Central memory CD8-positive, alpha-beta T cell (primary cell): ENCODE data around the gene KLF15.

Source experiments
- ATAC-seq: fragments of 150-1000 bp; cut with Tn5 transposase; replicated peaks from 2 replicates; pipeline ENCODE4 v1.10.0; 2022; ENCODE audit warnings: mild to moderate bottlenecking, moderate FRiP score, moderate number of reproducible peaks; ENCODE audit not compliant: poor library complexity, severe bottlenecking; ENCODE audit errors: extremely low read depth
- DNase-seq, 2 donors: peaks; one replicate each; pipeline ENCODE4 v3.0.0; 2021; ENCODE audit warnings: low spot score in 2 of 2
- H3K27ac Mint-ChIP-seq: one replicate; pipeline ENCODE4 v1.8.0; 2022; ENCODE audit warnings: low read depth, mild to moderate bottlenecking, moderate library complexity, mixed read lengths
- H3K27me3 Mint-ChIP-seq: one replicate; pipeline ENCODE4 v1.8.0; 2022; ENCODE audit warnings: mixed read lengths
- H3K36me3 Mint-ChIP-seq: one replicate; pipeline ENCODE4 v1.8.0; 2022; ENCODE audit warnings: mild to moderate bottlenecking, moderate library complexity, mixed read lengths; ENCODE audit not compliant: insufficient read depth
- H3K4me1 Mint-ChIP-seq: one replicate; pipeline ENCODE4 v1.8.0; 2022; ENCODE audit warnings: mixed read lengths
- H3K4me3 Mint-ChIP-seq: one replicate; pipeline ENCODE4 v1.8.0; 2022; ENCODE audit warnings: mild to moderate bottlenecking, moderate library complexity, mixed read lengths
- H3K9me3 Mint-ChIP-seq: one replicate; pipeline ENCODE4 v1.8.0; 2022; ENCODE audit warnings: mixed read lengths

Gene KLF15

DNA sequence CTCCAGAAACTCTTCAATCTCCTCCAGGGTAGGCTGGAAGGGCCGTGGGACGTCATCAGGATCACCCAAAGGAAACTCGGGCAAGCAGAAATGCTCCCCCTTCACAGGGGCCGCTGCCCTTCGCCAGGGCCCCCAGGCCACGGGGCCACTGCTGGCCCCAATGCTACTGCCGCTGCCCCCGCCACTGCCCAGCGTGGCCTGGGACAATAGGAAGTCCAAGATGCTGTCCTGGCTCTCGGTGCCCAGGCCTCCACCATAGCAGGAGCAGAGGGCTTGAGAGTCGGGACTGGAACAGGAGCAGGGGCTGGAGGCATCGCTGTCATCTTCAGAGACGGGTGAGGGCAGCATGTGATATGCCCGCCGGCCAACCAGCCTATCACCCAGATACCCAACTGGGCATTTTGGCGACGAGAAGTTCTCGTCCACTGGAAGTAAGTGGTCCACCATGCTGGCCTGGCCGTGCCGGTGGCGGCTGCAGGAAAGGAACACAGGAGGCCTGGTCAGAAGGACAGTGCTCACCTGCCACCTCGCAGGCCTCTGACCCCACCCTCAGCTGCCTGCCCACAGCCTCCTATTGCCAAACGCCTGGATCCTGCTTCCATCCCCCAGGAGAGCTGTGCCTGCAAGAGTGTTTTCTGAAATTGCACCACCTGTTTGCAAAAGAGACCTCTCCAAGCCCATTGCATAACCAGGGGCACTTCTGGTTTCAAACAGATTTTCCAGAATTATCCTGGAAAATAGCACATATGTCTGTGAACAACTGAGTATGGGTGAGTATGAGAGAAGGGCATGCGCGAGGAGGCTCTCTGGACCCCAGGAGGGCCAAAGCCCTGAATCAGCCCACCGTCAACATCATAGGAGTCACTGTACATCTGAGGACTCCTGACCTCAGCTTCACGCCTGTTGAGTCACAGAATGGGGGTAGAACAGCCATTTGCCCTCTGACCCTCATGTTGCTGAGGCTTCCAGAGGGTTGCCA lies 4.4 kb downstream of the KLF15 start:
- peaks cover 10% of the 10 kb centered on the region for H3K4me1 Mint-ChIP-seq
- no peaks in the 10 kb centered on the region for H3K9me3 Mint-ChIP-seq
- peaks cover 20% of the 10 kb centered on the region for H3K27me3 Mint-ChIP-seq
- no peaks in the 10 kb centered on the region for H3K36me3 Mint-ChIP-seq
- ATAC-seq (no peak), DNase-seq (no peak)
- no peak overlapping the region for H3K27ac Mint-ChIP-seq
- no peak overlapping the region for H3K4me3 Mint-ChIP-seq

DNA sequence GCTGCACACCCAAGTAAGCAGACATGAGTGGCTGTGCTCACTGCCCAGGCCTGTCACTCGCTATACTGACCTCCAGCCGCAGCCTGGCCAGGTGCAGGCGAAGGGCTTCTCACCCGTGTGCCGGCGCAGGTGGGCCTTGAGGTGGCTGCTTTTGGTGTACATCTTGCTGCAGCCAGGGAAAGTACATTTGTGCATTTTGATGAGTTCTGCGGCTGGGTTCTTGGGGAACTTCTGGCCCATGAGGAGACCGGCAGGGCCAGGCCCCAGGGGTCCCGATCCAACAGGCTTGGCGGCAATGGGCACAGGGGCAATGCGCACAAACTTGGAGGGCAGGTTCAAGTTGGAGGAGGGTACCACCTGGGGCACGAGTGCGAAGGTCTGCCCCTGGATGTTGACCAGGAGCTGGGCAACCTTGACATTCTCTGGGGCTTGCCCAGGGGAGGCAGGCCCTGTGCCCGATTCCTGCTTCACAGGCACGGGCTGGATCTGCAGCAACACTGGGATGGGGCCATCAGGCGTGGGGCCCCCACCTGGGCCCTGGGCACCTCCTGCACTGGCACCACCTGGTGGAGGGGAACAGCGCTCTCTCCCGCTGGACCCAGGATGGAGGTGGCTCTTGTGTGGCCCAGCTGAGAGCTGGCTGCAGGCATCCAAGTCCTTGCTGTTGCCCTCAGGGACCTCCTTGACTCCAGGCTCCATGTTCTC lies 5.3 kb downstream of the KLF15 start:
- peaks cover 6% of the 10 kb centered on the region for H3K4me1 Mint-ChIP-seq
- H3K27ac Mint-ChIP-seq, result no peak overlapping the region

DNA sequence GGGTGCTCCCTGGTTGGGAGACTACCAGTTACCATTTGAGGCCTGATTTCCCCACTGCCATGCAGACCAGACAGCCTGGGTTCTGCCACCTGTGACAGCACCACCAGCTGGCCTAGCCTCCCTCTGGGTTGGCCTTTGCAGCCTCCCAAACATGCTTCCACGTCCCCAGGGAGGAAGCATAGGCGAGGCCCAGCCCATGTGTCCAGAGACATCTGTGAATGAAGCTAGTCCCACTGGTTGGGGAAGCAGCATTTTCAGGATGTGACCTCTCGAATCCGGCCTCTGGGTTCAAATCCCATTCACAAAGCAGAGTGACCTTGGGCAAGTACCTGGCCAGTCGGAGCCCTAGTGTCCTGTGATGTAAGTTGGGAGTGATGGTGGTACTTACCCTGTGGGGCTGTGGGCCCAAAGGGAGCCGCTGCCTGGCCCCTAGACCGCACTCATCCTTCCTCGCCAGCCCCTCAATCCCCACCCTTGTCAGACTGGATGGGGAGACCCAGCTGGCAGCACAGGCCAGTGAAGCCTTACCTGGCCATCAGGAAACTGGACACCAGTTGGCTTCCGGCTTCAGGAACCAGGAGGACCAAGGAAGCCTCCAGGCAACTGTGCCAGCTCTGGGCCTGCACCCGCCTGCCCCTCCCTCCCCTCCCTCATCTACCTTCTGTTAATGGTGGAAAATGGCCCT lies 6.0 kb downstream of the KLF15 start:
- DNase-seq (no peak), ATAC-seq (no peak)
- Mint-ChIP-seq H3K9me3 (no peaks in the 10 kb centered on the region), H3K36me3 (no peaks in the 10 kb centered on the region), H3K4me1 (peaks cover 2% of the 10 kb centered on the region), H3K27me3 (peaks cover 13% of the 10 kb centered on the region), H3K27ac (no peak overlapping the region), H3K4me3 (no peak overlapping the region)

More for the DNA sequence above, 5.3 kb downstream of the KLF15 start:
- Mint-ChIP-seq H3K27me3 (peaks cover 19% of the 10 kb centered on the region), H3K36me3 (no peaks in the 10 kb centered on the region), H3K4me3 (no peak overlapping the region), H3K9me3 (no peaks in the 10 kb centered on the region)
- ATAC-seq (no peak), DNase-seq (no peak)

DNA sequence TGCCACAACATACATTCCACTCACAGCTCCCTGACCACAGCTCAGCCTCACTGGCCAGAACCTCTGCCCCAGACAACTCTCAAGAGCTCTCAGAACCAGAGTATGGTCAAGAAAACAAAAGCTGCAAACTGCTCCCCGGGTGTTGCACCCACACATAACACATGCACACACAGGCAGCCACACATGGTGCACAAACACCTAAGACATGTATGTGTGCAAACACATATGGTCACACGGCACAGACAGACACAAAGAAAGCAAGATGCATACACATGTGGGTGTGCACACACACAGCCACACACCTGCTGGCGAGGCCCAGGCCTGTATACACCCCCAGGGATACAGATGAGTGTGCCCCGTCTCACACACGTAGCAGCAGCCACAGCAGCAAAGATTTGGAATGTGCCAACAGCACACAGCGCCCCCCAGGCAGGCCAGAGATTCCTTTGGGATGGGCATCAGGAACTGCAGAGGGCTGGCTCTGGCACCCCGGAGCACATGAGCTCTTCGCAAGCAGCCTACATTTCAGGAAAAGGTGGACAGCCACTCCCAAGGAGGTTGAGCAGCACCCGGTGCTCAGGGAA lies 6.6 kb downstream of the KLF15 start:
- no peak for ATAC-seq
- no peaks in the 10 kb centered on the region for H3K9me3 Mint-ChIP-seq
- no peak overlapping the region for H3K4me3 Mint-ChIP-seq
- no peak for DNase-seq
- H3K27me3 Mint-ChIP-seq, result peaks cover 7% of the 10 kb centered on the region
- H3K36me3 Mint-ChIP-seq, result no peaks in the 10 kb centered on the region
- H3K4me1 Mint-ChIP-seq, result no peaks in the 10 kb centered on the region
- H3K27ac Mint-ChIP-seq, result no peak overlapping the region

DNA sequence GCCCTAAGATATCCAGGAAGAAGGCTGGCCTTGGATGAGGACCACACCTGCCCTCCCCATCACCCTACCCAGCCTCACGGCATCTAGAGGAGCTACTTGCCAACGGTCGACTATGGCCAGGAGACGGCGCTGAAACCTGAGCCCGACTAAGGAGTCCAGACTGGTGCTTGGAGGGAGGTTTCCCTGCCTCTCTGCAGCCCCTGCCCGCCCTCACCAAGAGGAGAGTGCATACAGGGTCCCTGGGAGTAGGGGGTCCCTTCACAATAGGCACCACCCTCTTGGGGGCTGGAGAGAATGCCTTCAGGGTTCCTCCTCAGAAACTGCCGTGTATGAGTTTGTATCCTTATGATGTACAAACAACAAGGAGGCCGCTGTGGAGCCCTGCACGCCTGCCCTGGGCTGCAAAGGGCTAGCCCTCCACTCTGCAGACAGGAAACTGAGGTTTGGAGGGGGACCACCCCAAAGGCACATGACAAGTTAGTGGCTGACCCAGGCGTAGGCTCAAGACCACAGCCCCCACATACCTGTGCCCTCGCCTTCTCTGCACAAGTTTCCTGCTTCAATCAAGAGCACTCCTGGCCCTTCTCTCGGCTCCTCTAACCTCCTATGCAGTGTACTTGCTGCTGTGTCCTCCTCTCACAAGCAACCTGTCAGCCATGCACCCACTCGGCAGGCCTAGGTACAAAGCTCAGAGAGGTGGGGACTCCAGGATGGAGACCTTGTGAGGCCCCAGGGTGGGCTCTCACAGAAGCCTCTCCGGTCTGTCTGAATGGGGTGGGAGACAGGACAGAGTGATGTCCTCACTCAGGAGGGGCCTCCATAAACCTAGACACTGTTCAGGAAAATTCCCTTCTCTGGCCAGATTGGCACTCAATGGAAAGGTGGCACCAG lies 7.4 kb downstream of the KLF15 start:
- Mint-ChIP-seq H3K27me3 (no peaks in the 10 kb centered on the region), H3K27ac (no peak overlapping the region), H3K36me3 (no peaks in the 10 kb centered on the region), H3K4me1 (no peaks in the 10 kb centered on the region), H3K4me3 (no peak overlapping the region), H3K9me3 (no peaks in the 10 kb centered on the region)
- no peak for DNase-seq
- no peak for ATAC-seq

DNA sequence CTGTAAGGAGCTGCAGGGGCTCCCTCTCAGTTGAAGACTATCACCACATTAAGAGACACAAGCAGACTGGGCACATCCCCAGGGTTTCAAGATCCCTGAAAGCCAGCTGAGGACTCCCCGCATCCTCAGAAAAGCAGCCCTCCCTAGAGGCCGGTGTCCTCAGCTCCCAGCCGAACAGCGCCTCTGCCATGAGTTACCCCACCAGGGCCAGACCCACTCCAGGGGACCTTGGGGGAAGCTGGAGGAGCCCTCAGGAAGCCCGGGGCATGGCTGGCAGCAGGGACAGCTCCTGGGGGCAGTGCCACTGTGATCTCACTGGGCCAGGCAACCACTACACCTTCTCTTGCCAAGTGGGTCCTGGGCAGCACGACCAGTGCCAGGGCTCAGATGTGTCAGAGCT lies 8.1 kb downstream of the KLF15 start:
- Mint-ChIP-seq H3K27ac (no peak overlapping the region), H3K4me1 (no peaks in the 10 kb centered on the region), H3K9me3 (no peaks in the 10 kb centered on the region), H3K4me3 (no peak overlapping the region), H3K36me3 (no peaks in the 10 kb centered on the region), H3K27me3 (no peaks in the 10 kb centered on the region)
- no peak for DNase-seq
- no peak for ATAC-seq

DNA sequence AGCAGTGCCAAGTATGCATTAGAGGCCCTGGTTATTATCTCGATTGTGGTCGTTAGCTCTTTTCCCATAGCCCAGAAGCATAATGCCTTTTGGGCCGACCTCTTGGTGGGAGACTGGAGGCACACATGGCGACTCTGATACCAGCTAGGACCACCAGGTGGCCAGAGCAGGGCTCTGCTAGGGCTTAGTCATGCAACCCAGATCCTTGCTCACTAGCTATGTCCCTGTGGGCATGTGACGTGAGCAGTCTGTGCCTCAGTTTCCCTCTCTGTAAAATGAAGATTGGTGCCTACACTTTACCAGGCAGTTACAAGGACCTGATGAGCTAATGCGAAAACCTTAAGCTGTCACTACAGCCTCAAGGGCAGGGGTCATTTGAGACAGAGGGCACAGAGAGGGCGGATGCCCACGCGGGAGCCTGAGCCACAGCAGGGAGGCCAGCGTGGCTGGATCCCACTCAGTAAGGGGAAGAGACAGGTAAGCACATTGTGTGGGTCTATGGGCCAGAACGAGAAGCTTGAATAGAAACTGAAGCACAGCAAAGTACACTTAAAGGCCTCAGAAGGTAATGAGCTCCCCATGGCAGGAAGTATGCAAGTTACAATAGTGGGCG lies 8.8 kb downstream of the KLF15 start:
- no peak for ATAC-seq
- no peak for DNase-seq
- Mint-ChIP-seq H3K27ac (no peak overlapping the region), H3K36me3 (no peaks in the 10 kb centered on the region), H3K4me3 (no peak overlapping the region), H3K9me3 (no peaks in the 10 kb centered on the region), H3K4me1 (no peaks in the 10 kb centered on the region), H3K27me3 (no peaks in the 10 kb centered on the region)

DNA sequence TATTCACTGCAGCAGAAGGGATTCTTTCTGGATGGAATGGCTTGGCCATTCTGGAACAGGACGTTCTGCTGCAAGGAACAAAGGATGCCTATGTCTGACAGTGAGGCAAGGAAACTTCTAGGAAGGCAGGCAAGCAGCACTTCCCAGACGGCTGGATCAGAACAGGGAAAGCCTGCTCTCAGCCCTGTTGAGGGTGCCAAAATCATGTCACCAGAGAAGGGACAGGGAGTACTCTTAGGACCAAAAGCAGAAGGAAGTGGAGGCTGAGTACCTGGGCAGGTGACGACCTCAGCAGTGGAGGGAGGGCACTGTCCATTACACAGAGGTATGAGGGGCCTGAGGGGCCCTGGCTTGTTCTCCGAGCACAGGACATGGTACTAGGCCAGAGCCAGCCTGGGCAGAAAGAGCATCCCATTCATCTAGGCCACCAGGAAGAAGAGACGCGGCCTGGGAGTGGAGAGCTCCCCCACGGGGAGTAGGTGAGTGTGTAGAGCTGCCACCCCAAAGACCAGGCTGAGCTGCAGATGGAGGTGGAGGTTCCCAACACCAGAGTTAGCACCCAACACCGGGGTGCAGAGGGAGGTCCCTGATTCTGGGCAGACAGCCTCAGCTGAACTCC lies 9.6 kb downstream of the KLF15 start:
- H3K36me3 Mint-ChIP-seq, result no peaks in the 10 kb centered on the region
- no peak overlapping the region for H3K27ac Mint-ChIP-seq
- ATAC-seq (no peak), DNase-seq (peak in 1 of 2 donors; percentile 7)
- H3K4me1 Mint-ChIP-seq, result no peaks in the 10 kb centered on the region
- H3K4me3 Mint-ChIP-seq, result no peak overlapping the region
- H3K27me3 Mint-ChIP-seq, result no peaks in the 10 kb centered on the region
- no peaks in the 10 kb centered on the region for H3K9me3 Mint-ChIP-seq

DNA sequence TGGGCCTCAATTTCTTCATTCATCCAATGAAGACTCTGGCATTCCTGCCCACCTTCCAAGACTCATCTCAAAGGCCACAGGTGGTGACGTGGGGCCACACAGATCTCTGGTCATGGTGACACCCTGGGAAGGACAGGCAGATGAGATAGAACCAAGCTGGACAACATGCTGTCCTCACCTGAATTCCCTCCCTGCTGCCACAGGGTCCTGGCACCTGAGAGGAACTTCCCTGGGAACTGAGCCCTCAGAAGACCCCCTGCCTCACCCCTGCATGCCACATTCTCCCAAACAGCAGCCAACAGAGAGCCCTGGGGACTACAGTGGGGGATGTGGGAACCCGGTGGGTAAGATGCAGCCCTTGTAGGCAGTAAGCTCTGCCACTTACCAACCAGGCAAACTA lies 10.7 kb downstream of the KLF15 start:
- Mint-ChIP-seq H3K4me1 (no peaks in the 10 kb centered on the region), H3K4me3 (no peak overlapping the region), H3K36me3 (no peaks in the 10 kb centered on the region), H3K27ac (no peak overlapping the region), H3K27me3 (peaks cover 5% of the 10 kb centered on the region), H3K9me3 (no peaks in the 10 kb centered on the region)
- peak in 1 of 2 donors; percentile 2 for DNase-seq
- no peak for ATAC-seq

DNA sequence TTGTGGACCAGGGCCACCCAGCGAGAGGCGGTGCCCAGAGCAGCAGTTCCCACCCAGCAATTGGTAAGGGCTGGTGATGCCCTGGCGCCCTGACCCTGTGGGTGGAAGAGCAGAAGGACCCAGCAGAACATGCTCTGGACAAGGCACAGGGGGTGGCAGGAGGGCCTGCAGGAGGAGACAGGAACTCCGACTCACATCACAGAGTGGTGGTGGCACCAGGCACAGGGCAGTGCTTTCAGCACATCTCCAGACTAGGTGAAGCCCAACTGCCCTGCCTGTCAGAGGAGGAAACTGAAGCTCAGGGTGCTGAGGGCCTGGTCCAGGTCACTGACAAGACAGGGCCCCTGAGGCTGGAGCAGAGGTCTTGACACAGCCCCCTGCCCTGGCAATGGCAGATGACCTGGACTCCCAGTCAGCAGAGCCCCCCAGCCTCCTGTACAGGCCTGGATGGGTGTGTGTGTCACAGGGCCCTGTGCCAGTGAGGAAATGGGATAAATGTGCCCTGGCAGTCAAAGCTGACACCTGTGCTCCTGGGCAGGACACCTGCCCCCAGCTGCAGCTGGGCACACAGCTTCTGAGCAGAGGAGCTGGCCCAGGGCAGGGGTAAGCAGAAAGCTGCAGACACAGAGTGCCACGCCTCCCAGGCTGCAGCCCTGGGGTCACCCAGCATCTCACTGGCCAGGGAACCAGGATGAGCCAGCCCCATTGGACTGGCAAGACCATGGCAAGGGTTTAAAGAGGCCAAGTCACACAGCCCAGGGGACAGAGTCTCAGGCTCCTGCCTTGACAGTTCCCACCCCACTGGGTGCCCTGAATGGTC lies 11.4 kb downstream of the KLF15 start:
- no peak overlapping the region for H3K4me3 Mint-ChIP-seq
- no peaks in the 10 kb centered on the region for H3K4me1 Mint-ChIP-seq
- no peaks in the 10 kb centered on the region for H3K9me3 Mint-ChIP-seq
- peak in 1 of 2 donors; percentile 9 for DNase-seq
- ATAC-seq, result no peak
- peaks cover 11% of the 10 kb centered on the region for H3K27me3 Mint-ChIP-seq
- no peaks in the 10 kb centered on the region for H3K36me3 Mint-ChIP-seq
- no peak overlapping the region for H3K27ac Mint-ChIP-seq
